Cortex of kidney (tissue), 1 donor: Measurements from ENCODE around the gene TACR1.
"Not testable (repeated sequence)": the region's sequence is repeated elsewhere in the genome, so short reads cannot be mapped to it uniquely, and the experiment has no call there.

Experiments
- DNase-seq: peaks from one replicate; lab custom pipeline; 2025; lab: John Stamatoyannopoulos, UW

Gene TACR1

DNA sequence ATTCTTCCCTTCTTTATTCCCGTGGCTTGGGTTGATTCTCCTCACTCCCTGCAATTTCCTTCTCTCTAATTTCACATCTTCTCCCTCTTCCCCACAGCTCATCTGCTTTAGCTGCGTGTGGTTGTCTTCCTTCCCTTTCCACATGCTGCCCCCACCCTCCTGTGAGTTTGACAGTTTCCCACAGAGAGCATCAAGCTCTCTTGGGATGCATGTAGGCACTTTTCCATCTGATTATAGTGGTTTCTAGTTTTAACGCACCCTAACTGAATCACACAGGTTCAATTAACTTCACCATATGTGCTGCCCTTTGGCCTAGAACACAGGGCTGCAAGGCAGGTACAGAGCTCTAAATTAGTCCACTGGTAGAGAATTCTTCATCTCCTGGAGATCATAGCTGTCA, 110.5 kb downstream of the TACR1 start:
- DNase-seq = no peak

DNA sequence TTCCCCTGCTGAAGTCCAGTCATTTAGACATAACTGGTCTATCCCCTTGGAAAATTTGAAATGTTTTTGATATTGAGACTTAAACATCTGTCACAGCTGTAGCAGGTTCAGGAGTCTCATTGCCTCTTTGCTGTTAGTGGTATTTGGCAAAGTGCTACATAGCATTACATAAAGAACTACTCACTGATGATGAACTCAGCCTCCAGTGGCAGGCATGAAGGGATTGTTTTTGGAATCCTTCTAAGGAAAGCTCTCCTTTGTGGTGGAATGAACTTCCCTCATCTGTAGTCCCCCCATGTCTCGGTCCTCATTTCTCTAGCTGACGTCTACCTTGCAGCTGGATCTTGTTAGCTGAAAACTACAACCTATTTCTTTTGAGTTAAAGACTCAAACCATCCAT, 111.6 kb downstream of the TACR1 start:
- no peak for DNase-seq

DNA sequence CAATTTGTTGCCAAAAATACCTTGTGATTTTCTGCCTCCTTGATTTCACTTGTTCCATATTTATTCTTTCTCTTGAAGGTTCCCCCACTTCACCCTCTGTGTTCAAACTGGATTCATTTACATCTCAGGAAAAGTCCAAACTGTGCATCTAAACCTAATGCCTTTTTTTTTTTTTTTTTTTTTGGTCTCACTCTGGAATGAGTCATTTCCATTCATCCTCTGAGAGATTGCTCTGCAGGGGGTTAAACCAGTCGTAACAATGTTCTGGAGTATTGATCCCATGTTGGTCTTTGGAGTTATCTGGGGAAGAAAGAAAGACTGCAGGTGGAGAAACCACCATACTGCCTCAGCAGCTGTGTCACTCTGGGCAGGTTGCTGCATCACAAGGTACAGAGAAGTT, 119.7 kb downstream of the TACR1 start:
- DNase-seq = no peak

DNA sequence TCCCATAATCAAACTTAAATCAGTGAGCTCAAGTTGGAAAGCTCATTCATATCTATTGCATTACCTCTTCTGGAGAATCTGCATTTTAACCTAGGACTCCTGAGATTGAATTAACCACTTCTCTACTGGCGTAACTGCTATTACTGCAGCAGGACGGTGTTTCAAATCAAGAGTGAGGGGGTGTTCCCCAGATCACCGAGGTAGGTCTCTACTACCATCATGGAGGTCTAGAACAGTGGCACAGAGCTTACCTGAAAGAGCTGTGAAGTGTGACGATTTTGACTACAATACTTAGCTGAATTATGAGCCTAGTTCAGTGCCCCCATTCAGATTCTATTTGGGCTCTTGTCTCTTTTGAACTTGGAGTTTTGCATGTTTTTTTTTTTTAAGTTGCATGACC, 121.4 kb downstream of the TACR1 start:
- DNase-seq = no peak

DNA sequence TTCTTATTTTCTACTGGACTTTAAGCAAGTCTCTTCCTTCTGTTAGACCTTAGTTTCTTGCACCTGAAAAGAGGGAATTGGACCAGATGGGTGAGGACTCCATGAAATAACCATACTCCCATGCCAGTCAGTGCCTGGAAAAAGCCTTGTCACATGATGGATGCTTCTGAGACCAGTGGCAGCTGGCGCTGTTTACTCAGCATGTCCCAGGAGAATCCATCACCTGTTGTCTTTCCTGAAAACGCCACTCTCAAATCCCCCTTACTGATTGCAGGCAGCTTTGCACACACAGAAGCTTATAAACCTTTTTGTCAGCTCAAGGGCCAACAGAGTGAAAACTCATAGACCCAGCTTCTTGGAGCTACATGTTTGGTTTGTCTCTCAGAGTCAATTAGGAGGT, 123.2 kb downstream of the TACR1 start:
- DNase-seq = no peak

DNA sequence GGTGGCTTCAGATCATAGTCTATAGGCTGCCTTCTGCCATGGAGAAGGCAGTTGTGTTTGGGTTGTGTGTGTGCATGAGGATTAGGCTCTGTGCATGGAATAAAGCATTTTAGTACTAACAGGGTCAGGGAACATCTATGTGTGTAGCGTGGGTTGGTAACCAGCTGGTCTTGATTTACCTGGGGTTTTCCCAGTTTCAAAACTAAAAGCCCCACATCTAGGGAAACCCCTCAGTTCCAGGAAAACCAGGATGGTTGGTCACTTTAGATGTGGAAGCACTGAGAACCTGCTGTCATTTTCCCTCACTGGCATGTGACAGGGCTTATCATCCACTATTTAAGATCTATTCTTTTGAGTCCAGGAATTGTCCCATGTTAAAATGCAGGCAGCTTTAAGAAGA, 124.6 kb downstream of the TACR1 start:
- DNase-seq = no peak

DNA sequence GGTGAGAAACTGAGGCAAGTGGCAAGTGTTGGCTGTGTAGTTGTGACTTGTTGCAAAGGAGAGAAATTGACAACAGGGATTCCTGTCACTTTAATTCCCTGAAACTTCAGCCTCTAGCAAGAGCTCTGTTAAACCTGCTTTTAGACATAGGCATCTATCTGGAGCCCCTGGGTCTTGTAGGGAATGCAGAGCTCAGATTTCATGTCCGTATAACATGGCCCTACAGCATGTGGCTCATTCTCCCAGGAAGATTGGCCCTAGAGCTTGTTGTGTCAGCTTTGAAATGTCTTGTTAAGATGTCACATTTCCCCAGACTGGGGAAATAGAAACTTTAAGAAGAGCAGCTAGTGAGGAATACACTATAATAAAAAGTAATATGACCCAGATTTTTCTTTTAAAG, 125.1 kb downstream of the TACR1 start:
- DNase-seq = no peak

DNA sequence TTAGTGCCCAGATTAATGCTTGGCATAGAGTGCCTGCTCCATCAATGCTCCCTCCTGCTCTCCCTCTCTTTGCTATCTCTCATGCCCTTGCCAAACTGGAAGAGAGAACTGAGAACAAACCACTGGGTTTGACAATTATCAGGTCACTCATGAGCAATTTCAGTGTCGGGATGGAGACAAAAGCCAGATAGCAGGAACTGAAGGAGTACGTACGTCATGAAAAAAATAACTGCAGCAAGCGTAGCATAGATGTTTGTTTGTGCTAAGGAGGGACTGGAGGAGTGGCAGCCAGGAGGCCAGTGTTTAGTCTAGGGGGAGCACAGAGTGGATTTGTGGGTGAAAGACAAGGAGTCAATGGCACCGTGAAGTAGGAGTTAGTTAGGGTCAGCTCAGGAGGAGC, 127.6 kb downstream of the TACR1 start:
- DNase-seq = no peak

DNA sequence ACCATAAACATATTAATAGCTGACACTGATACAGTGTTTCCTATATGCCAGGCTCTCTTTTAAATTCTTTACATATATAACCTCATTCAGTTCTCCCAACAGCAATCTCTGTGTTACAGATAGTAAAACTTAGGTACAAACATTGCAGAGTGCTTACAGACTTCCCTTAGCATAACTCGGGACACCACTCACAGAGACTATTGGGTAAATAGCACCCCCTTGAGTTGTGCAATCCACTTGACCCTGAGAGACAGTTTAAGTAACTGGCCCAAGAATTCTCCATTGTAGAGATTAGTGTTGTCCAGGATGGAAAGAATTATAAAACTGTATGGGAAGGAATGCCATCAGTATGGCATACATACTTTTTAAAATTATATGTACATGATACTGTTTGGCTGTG, 130.8 kb downstream of the TACR1 start:
- DNase-seq = no peak

DNA sequence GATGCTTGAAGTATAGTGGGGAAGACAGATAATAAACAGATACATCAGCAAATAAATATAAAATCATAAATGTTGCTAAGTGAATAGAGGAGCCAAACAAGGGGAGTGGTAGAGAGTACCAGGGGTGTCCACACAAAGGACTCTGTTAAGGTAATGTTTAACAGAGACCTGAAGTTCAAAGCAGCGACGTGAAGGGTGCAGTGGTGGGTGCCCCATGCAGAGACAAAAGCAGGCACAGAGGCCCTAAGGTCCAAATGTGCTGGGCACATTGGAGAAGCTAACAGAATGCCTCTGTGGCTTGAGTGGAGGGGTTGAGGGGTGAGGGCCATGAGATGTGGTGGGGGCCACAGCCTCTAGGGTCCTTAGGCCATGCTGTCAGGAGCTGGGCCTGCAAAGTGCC, 131.8 kb downstream of the TACR1 start:
- no peak for DNase-seq

DNA sequence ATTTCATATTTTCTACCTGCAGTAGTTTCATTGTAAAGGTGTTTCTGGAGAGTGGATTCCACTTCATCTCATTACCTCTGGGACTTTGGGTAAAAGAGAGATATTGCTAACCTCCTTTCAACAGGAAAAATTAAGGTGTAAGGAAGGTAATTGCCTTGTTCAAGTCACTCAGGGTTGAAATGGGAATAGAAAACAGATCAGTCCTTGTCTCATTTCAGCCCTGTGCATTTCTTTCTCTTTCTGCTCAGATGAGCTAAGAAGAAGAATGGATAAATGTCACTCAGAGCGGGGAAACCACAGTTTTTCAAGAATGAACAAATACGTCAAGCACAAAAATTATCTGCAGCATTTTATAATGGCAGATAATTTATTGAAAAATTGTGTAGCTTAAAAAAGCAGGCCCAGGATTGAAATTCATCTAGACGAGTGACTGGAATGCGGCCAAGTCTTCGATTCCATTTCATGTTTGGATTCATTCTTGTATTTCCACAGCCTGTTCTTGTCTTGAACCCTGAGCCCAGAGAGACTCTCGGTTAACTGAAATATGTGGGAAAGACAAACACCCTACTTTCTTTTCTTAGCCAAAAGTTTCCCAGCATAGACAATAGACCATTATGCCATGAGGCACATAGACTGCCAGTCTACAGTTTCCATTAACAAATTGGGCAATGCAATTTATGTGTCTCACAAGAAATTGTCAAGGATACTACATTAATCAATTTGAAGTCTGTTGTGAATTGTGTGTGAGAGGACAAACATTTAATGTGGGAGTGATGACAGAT, 133.0 kb downstream of the TACR1 start:
- DNase-seq = no peak

DNA sequence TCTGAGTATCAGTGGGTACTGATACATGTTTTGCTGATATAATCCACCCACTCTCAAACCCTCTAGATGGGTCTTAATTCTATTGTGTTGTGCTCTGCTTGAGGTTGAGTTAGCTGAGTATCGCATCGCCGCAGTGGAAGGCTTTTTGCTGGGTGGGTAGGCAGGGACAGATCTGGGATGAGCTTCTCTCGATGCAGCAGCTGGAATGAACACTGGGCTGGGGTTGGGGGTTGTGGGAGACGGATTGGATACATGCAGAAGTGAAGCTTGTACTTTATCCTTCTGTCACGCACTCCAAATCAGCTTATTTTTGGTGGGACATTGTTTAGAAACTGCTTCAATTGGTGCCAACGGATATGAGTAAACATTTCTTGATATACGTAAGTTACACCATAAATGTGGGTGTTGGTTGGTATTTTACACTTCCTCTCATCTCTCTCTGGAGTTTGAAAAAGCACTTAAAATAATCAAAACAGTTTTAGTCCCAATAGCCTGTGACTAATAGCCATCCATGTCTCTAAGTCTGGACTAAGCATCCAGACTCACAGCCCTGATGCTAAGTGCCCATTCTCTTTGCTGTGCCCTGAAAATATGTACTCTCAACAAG, 133.8 kb downstream of the TACR1 start:
- no peak for DNase-seq

DNA sequence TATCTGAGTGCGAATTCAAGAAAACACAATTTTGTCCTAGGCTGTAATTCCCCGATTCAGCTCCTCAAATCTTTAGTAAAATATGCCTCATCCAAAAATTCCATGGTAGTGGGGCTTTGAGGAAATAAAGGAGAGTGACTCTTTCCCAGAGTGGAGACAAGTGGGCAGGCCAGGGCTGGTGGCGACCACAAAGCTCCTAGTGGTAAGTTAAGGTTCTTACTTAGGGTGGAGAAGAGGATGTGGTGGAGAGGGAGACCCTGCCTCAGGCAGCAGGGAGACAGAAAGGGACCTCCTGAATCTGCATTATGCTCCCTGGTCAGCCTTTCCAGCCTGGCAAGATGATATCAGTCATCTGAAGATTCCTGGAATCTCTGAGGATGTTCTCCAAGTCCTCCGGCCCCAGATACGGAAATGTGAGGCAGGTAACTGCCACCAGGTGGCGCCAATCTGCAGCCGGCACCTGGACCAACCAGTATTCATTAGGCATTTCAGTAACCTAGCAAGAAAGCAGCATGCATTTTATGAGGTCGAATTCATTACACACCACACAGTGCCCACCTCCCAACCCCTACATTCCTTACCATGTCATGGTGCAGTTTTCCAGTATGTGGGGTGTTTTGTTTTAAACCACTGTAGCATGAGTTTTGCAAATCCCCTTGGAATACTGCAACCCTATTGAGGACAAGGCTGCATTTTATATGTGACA, 134.5 kb downstream of the TACR1 start:
- no peak for DNase-seq

DNA sequence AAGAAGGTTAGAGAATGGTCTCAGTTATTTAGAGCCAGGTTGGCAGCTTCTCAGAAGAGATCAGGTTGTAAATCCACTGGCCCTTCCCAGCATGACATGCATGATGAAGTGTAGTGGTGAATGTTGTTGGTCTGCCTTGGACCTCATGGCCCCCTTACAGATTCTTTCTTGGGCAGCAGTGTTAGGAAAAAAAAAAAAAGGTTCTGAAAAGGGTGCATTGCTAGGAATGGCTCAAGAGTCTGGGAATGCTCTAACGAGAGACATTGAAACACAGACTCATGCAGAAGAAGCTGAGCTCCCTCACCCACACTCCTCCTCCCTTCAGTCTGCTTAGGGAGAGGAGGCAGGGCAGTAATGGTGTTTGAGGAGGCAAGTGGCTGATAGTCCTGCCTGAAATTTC, 135.4 kb downstream of the TACR1 start:
- DNase-seq = no peak

DNA sequence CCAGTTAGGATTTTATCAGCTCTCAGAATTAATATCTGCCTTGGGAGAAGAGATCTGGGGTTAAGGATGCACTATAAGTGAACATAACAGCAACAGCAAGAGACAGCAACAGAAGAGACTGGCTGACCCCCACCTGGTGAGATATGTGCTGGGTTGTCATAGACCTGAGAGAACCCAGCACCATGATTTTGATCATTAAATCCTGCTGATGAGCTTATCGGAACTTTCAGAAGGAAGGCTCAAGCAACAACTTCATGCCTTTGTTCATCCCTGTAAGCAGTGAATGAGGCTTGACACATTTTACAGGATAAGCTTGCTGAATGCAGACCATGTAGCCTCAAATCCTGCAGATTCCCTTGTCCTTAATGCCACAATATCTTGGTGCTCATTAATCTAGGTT, 140.9 kb downstream of the TACR1 start:
- DNase-seq = no peak

DNA sequence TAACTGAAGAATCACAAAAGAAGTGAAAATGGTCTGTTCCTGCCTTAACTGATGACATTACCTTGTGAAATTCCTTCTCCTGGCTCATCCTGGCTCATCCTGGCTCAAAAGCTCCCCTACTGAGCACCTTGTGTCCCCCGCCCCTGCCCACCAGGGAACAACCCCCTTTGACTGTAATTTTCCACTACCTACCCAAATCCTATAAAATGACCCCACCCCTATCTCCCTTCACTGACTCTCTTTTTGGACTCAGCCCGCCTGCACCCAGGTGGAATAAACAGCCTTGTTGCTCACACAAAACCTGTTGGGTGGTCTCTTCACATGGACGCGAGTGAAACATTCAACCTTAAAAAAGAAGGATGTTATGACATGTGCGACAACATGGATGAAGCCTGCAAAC, 142.2 kb downstream of the TACR1 start:
- DNase-seq = not testable (repeated sequence)

DNA sequence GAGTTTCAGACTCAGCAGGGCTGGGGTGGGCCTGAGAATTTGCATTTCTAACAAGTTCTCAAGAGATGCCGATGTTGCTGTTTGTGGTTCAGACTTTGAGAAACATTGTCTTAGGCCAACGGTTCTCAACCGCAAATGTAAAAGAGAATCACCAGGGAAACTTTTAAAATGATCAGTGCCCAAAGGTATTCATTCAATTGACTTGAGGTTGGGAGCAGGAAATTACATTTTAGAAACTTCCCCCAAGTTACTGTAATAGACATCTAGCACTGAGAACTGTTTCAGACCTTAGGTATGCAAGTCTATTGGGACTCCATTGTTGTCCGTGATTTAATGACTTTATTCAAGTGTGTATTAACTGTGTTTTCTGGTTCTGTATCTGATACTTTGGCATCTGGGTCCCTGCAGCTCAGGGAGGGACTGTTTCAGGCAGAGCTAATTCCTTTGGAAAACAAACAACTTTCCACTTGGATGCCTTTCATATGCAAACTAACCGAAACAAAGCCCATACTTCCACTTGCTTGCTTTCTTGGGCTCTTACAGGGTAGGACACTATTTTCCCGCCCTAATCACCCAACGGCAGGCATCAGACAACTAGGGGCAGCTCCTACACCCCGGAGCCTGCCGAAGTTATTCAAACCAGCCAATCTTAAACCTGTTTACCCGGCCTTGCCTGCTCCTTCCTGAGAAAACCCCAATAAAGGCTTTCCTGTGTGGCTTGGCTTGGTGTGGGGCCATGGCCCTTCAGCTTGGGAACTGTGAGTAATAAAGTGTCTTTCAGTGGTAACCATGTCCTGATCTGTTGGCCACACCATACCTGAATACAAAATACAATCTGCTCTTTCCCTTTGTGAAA, 143.3 kb downstream of the TACR1 start:
- DNase-seq = no peak

DNA sequence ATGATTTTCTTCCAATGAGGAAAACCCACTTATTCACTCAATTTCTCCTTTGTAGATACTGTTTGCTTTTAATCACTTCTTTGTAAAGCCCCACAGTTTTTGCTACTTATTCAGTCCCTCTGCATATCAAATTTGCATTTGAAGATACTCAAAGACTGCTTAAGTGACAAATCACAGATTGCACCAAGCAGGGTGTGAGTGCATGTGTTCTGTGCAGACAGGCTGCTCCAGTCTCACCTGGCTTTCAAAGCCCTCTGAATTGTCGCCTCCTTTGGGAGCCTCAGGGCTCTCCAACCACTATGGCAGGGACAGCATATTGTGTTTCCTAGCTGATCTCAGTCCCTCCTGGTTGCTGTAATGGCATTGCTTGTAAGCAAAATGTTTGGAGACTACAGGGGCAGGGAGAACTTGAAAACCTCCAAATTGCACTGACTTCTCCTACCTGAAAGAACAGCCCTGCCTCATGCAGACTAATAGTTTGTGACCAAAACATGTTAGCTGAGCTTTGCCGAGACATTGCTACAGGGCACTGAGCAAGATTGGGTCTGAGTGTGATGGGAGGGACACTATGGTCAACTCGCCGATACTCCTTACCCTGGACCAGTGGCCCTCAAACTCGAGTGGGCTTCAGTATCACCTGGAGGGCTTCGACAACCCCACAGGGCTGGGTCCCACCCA, 144.0 kb downstream of the TACR1 start:
- DNase-seq = no peak

DNA sequence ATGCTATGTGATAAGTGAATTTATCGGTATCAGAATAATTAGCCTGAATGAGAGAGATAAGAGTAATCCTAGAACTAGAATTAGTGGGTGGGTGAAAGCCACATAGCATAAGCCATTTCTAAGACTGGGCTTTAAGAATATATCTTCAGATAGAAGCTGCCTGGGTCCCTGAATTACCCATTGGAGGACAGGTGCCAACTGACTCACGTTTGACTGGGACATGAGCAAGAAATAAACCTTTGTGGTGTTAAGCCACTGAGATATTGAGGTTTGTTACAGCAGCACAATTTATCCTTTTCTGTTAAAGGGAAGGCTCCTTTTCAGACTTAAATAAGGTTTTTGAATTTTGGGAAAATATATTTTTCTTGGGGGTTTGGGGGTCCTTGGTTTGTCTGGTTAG, 145.0 kb downstream of the TACR1 start:
- DNase-seq = no peak

DNA sequence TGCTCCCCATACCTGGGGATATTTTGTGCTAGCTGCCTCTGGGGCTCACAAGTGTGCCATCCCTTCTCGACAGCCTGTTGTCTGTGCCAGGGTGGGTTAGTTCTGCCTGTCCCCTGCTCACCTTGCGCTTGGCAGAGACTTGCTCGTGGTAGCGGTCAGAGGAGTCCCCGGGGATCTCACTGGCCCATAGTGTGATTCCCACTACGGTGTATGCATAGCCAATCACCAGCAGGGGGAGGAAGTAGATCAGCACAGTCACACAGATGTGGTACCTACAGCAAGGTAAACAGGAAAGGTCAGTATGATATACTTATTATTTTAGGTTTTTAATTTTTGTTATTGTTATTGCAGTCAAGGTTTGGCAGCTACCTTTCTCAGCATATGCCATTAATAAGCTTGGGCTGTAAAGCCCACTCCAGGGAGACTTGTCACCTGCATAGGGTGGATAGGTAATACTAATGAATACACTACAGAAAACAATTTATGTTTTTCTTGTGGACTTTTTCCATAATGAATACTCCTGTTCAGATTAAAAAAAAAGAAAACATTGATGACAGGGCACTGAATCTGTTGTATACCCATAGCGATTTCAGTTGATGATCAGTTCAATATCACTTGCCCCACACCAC, 145.7 kb downstream of the TACR1 start:
- DNase-seq = no peak

DNA sequence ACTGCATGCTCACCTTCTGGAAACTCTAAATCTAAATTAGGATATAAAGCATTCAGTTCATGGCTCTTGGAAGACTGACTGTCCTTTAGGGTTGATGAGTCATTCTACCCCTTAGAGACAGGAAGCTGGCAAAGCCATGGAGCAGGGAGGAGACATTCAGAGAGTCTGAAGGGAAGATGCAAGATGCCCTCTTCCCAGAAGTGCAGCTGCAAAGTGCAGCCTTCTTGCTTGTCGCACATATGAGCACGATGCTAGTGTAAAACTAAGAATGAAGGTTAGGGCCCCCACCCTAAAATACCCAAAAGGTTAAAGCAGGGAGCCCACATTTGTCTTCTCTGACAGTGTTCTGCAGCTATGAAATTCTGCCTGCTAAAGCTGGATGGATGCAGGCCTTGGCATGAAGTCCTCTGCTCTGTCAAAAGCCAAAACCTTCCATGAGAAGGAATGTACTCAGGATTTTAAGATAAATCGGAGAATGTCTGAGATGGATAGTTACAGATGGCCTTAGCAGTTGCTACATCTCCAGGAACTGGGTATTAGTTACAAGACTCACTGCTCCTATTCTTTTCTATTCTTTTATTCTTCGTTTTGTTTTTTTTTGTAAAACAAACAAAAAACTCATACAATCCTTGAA, 151.2 kb downstream of the TACR1 start:
- DNase-seq = no peak
